NK-92 (cell line): ENCODE measurements around the gene RBM28.

Experiments used
- DNase-seq: peaks from one replicate; lab custom pipeline; 2025; ENCODE audit not compliant: unreplicated experiment; lab: John Stamatoyannopoulos, UW

RBM28 gene

GRCh38 chr7:128374041-128374440 lies 30.3 kb upstream of the RBM28 start:
- DNase-seq, result no peak

GRCh38 chr7:128373606-128374005 lies 29.9 kb upstream of the RBM28 start:
- DNase-seq, result no peak

- DNase-seq, result no peak
These were observed 26.8 kb upstream of the RBM28 start for GRCh38 chr7:128370491-128370890.

GRCh38 chr7:128366986-128367385 lies 23.3 kb upstream of the RBM28 start:
- no peak for DNase-seq

- DNase-seq, result no peak
These were observed 22.6 kb upstream of the RBM28 start for GRCh38 chr7:128366300-128366699.

- DNase-seq, result no peak
These were observed 21.7 kb upstream of the RBM28 start for GRCh38 chr7:128365432-128365831.

GRCh38 chr7:128364166-128364870 lies 20.6 kb upstream of the RBM28 start:
- no peak for DNase-seq

GRCh38 chr7:128363261-128363721 lies 19.6 kb upstream of the RBM28 start:
- DNase-seq, result no peak

- no peak for DNase-seq
These were observed 19.0 kb upstream of the RBM28 start for GRCh38 chr7:128362670-128363069.

- no peak for DNase-seq
These were observed 18.0 kb upstream of the RBM28 start, which contains the start of gene PRRT4 for GRCh38 chr7:128361411-128362379. Gene PRRT4, minus strand, starts transcription at chr7:128361690.

- no peak for DNase-seq
These were observed 16.6 kb upstream of the RBM28 start for GRCh38 chr7:128360359-128360678.

GRCh38 chr7:128359939-128360338 lies 16.2 kb upstream of the RBM28 start:
- no peak for DNase-seq

GRCh38 chr7:128359336-128359735 lies 15.6 kb upstream of the RBM28 start:
- no peak for DNase-seq

GRCh38 chr7:128358233-128358632 lies 14.5 kb upstream of the RBM28 start:
- DNase-seq, result no peak

- no peak for DNase-seq
These were observed 13.5 kb upstream of the RBM28 start for GRCh38 chr7:128357217-128357613.

- DNase-seq, result no peak
These were observed 13.0 kb upstream of the RBM28 start for GRCh38 chr7:128356546-128357216.

GRCh38 chr7:128353610-128354009 lies 9.9 kb upstream of the RBM28 start:
- DNase-seq, result no peak

- no peak for DNase-seq
These were observed 9.5 kb upstream of the RBM28 start for GRCh38 chr7:128353189-128353588.

GRCh38 chr7:128352636-128353035 lies 8.9 kb upstream of the RBM28 start:
- no peak for DNase-seq

- DNase-seq, result no peak
These were observed 8.4 kb upstream of the RBM28 start for GRCh38 chr7:128352153-128352537.

- DNase-seq, result no peak
These were observed 7.8 kb upstream of the RBM28 start for GRCh38 chr7:128351296-128352152.
